TTC549 (cell line): ENCODE measurements around the gene UBXN2A.
"Not testable (repeated sequence)": the region's sequence is repeated elsewhere in the genome, so short reads cannot be mapped to it uniquely, and the experiment has no call there.

Experiments
- FAIRE-seq: peaks from 2 replicates; lab custom pipeline; 2012; peaks lifted over from hg19 to GRCh38; lab: Jason Lieb, UNC

The UBXN2A gene

GRCh38 chr2:24014902-24015301 is 74.6 kb downstream of the UBXN2A start:
- not testable (repeated sequence) for FAIRE-seq

GRCh38 chr2:24015562-24016375 is 75.5 kb downstream of the UBXN2A start:
- no peak for FAIRE-seq

- FAIRE-seq, result no peak
Observed at GRCh38 chr2:24016376-24016761, 76.1 kb downstream of the UBXN2A start.

DNA sequence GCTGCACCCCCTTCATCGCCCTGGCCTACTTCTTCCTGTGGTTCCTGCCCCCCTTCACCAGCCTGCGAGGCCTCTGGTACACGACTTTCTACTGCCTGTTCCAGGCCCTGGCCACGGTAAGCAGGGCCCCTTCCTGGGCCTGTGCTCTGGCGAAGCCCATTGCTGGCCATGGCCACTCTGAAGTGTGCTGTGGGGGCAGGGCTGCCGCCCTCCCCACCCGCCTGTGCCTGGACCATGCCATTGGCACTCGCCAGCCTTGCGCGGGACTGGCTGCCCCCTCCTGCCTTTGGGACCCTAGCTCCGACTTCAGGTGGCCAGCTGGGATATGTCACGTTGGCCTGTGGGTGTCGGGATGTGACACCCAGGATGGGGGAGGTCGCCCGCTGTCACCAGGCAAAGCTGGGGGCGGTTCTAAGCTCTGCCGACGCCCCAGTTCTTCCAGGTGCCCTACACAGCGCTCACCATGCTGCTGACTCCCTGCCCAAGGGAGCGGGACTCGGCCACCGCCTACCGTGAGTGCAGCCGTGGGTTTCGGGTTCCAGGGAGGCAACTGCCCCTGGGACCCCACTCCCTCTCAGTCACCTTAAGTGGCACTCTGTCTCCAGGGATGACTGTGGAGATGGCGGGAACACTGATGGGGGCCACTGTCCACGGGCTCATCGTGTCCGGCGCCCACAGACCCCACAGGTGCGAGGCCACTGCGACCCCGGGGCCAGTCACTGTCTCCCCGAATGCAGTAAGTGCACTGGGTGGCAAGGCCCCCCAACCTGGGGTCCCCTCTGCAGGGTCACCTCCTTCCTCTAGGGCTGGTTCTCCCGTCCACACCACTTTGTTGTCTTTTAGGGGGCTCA is 76.8 kb downstream of the UBXN2A start:
- FAIRE-seq, result no peak

GRCh38 chr2:24017711-24018110 is 77.4 kb downstream of the UBXN2A start:
- FAIRE-seq, result no peak

GRCh38 chr2:24018241-24018640 is 78.0 kb downstream of the UBXN2A start:
- no peak for FAIRE-seq

- FAIRE-seq, result no peak
Observed at GRCh38 chr2:24019729-24020128, 79.5 kb downstream of the UBXN2A start.

DNA sequence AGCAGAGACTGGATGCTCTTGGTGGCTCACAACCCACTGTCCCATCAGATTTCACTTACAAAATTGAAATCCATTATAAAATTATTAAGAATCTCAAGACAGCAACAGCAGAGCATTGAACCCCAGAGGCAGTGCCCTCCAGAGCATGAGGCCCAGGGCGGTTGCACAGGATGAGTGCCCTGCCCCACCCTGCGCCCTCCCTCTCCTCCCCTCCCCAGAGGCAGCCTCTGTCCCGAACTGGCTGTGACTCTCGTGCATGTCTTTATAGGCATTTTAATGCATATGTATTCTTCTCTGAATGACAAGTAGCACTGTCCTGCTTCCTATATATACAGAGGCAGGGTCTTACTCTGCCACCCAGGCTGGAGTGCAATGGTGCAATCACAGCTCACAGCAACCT is 80.0 kb downstream of the UBXN2A start:
- FAIRE-seq, result no peak

DNA sequence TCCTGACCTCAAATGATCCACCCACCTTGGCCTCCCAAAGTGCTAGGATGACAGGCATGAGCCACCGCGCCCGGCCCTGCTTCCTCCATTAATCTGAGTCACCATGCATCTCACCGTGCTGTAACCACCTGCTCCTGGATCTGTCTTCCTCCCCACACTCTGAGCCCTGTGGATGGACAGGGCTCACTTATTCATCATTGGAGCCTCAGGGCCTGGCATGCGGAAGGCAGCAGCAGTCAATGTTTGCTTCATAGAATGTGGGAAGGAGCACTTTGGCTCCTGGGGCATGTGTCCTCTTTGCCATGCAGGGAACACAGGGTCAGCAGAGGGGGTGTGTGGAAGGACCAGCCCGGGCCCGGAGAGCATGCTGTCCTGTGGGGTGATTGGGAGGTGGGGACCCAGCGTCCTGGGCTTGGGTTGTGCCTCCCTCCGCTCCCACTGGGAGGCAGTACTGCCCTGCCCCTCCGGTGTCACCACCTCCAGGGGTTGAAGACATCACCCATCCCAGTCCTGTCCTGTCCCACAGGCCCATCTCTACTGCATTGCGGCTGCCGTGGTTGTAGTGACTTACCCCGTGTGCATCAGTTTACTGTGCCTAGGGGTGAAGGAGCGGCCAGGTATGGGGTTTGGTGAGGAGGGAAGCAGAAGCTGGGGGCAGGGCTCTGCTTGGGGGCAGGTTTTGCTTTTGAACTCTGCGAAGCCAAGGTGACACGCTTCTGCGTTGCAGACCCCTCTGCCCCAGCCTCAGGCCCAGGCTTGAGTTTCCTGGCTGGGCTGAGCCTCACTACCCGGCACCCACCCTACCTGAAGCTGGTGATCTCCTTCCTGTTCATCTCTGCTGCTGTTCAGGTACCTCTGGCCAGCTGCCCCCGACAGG is 81.1 kb downstream of the UBXN2A start:
- FAIRE-seq, result no peak

DNA sequence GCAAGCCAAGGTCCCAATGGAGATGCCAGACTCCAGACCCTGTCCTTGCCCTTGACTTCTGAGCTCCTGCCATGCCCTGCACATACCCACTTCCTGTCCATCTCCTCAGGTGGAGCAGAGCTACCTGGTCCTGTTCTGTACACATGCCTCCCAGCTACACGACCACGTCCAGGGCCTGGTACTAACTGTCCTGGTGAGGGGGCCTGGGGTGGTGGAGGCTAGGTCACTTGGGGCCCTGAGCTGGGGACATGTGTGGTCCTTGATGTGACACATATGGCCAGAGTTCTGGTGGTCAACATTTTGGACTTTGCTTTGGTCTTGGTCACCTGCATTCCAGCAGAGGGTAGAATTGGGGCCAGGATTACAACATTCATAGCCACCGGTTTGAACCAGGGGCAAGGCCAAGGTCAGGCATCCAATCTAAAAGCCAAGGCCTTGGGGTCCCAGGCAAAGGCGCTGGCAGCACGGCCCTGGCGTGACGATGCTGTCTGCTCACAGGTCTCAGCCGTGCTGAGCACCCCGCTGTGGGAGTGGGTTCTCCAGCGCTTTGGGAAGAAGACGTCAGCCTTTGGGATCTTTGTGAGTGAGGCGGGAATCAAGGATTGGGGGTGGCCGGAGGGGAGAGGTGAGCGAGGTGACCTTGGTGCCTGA is 82.2 kb downstream of the UBXN2A start:
- FAIRE-seq, result no peak

GRCh38 chr2:24022975-24023575 is 82.8 kb downstream of the UBXN2A start:
- no peak for FAIRE-seq

- no peak for FAIRE-seq
Observed at GRCh38 chr2:24024018-24024417, 83.8 kb downstream of the UBXN2A start.

- no peak for FAIRE-seq
Observed at GRCh38 chr2:24024996-24025663, 84.9 kb downstream of the UBXN2A start.

GRCh38 chr2:24026233-24026632 is 86.0 kb downstream of the UBXN2A start:
- FAIRE-seq, result no peak

DNA sequence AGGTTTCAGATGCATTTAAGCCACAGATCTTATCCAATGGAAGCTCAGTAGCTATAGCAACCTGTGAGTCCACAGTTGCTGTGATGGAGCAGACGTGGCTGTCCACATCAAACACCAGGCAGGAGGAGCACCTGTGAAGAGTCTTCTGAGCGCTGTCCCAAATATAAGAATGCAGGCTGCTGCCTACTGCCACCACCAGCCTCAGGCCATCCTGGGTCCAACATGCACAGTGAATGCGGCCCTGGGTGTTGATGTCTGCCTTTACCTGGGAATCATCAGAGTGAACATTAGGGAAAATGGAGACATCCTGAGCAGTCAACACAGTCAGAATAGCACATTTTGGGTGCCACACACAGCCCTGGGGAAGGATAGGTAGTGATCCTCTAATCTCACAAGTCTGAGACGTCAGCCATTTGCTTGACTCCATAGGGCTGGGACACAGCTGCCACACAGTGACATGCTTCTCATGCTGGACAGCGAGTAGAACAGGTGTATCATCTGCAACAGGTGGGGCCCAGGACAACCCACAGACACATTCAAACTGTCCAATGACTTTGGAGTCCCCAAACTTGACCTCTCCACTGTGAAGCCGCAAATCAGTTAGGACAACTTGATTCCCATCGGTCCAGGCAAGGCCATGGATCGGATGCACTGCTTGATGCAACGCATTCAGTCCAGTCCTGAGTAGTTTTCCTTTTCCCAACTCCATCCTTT is 98.7 kb downstream of the UBXN2A start:
- no peak for FAIRE-seq

DNA sequence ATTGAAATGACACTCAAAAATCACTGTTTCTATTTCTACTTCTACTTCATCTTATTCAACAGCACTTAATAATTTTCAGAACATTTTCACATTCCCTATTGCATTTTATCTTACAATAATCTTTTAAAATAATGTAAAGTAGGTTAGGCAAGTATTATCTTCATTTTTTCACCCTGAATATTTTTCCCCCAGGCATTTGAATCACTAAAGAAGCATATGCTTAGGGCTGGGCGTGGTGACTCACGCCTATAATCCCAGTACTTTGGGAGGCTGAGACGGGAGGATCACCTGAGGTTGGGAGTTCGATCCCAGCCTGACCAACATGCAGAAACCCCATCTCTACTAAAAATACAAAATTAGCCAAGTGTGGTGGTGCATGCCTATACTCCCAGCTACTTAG is 100.2 kb downstream of the UBXN2A start:
- no peak for FAIRE-seq

DNA sequence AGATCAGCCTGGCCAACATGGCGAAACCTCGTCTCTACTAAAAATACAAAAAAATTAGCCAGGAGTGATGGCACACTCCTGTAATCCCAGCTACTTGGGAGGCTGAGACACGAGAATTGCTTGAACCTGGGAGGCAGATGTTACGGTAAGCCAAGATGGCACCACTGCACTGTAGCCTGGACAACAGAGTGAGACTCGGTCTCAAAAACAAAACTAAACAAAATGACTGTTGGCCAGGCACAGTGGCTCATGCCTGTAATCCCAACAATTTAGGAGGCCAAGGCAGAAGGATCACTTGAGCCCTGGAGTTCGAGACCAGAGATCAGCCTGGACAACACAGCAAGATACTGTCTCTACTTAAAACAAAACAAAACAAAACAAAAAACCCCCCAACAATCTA is 102.9 kb downstream of the UBXN2A start:
- FAIRE-seq, result not testable (repeated sequence)

DNA sequence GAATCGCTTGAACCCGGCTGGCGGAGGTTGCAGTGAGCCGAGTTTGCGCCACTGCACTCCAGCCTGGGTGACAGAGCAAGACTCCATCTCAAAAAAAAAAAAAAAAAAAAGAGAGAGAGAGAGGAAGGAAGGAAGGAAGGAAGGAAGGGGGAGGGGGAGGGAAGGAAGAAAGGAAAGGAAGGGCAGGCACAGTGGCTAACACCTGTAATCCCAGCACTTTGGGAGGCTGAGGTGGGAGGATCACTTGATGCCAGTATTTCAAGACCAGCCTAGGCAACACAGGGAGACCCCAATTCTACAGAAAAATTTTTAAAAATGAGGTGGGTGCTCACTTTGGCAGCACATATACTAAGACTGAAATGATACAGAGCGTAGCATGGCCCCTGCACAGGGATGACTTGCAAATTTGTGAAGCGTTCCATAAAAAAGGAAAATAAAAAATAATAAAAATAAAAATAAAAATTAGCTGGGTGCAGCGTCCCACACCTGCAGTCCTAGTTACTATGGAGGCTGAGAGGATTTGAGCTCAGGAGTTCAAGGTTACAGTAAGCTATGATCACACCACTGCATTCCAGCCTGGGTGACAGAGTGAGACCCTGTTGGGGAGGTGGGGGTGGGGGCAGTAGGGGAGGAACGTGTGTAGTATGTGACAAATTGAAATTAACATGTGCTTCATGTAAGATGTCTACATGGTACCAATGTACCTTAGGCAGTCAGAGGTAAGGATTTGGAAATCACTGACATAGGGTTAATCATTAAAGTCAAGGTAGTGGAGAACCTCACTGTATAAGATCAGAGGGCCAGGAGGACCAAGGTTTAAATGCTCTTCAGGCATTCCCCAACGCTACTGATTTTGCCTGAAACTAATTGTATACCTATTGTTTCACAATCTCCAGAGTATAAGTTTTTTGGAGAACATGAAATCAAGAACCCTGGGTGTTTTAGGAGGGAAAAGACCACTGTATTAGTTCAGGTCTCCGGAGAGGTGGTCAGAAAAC is 105.5 kb downstream of the UBXN2A start:
- no peak for FAIRE-seq

DNA sequence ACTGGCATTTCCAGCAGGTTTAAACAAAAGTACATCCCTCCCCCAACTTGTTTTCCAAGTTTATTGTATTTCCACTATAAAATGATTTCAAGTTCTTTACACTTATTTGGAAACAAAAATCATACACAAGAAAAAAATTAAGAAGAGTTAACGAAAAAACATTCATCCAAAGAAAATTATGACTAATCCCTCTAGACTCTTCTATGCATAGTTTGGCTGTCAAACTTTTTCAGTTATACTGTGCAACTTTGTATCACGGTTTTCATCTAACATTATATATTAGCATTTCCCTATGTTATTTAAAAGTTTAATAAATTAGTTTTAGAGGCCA is 106.3 kb downstream of the UBXN2A start:
- no peak for FAIRE-seq
